Endothelial cell of umbilical vein (primary cell): ENCODE data around the gene STPG3.

Experiments used
- JUN ChIP-seq: IDR thresholded peaks from 2 replicates; pipeline ENCODE4 v1.6.1; 2011; ENCODE audit warnings: borderline replicate concordance, low read depth; ENCODE audit not compliant: insufficient read length, insufficient read depth
- POLR2A ChIP-seq: IDR thresholded peaks from 2 replicates; pipeline ENCODE4 v1.6.1; 2012; ENCODE audit warnings: low read depth, mild to moderate bottlenecking, control low read depth, low read length
- POLR2AphosphoS5 ChIP-seq: IDR thresholded peaks from 2 replicates; pipeline ENCODE4 v1.6.1; 2012; ENCODE audit warnings: low read depth, mild to moderate bottlenecking, control low read depth, low read length, moderate library complexity; ENCODE audit not compliant: insufficient read depth
- TF ChIP-seq, protein P1 (sequence below), 2 donors: IDR thresholded peaks; 1 replicate in 1 of 2; 2 replicates in 1 of 2; pipeline ENCODE4 v1.5.1; 2011; ENCODE audit warnings: low read length in 2 of 2, mild to moderate bottlenecking in 2 of 2, moderate library complexity in 2 of 2, control low read depth in 1 of 2, inconsistent platforms in 1 of 2, low read depth in 1 of 2; ENCODE audit not compliant: insufficient read depth in 1 of 2; ENCODE audit errors: extremely low read depth in 1 of 2

DNA sequence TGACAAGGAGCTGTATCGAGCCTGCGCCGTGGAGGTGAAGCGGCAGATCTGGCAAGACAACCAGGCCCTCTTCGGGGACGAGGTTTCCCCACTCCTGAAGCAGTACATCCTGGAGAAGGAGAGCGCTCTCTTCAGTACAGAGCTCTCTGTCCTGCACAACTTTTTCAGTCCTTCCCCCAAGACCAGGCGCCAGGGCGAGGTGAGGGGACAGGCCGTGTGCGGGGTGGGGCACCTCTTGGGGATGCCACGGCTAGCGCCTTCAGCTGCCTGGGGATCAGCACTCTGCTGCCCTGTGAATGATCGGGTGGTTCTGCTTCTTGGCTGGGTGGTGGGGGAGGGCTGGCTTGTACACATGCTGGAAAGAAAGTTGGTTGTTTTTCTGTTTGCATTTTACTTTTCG is 5.8 kb downstream of the STPG3 start:
- TF ChIP-seq, protein P1, sequence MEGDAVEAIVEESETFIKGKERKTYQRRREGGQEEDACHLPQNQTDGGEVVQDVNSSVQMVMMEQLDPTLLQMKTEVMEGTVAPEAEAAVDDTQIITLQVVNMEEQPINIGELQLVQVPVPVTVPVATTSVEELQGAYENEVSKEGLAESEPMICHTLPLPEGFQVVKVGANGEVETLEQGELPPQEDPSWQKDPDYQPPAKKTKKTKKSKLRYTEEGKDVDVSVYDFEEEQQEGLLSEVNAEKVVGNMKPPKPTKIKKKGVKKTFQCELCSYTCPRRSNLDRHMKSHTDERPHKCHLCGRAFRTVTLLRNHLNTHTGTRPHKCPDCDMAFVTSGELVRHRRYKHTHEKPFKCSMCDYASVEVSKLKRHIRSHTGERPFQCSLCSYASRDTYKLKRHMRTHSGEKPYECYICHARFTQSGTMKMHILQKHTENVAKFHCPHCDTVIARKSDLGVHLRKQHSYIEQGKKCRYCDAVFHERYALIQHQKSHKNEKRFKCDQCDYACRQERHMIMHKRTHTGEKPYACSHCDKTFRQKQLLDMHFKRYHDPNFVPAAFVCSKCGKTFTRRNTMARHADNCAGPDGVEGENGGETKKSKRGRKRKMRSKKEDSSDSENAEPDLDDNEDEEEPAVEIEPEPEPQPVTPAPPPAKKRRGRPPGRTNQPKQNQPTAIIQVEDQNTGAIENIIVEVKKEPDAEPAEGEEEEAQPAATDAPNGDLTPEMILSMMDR (IDR thresholded peaks at IDR 0.05; ENCODE audit: extremely low read depth in 1 of 2, insufficient read depth in 1 of 2, low read depth in 1 of 2, low read length in 2 of 2) = no peak
- TF ChIP-seq POLR2A (no peak), JUN (no peak), POLR2AphosphoS5 (no peak)
